Stomach (tissue), 4 donors: ENCODE results near the gene KLHL18.

Experiments used
- CTCF ChIP-seq, 7 experiments: fragments of 450-650 bp in 4 of 7; fragments of 200-600 bp in 3 of 7; sonication (generic) in 3 of 7; IDR thresholded peaks; one replicate each; pipeline ENCODE4 v1.5.1; 2016 to 2019; ENCODE audit warnings: antibody characterized with exemption in 7 of 7, control low read depth in 2 of 7, mild to moderate bottlenecking in 1 of 7
- POLR2AphosphoS5 ChIP-seq, 3 donors: sonication (generic); formaldehyde crosslinking; IDR thresholded peaks; one replicate each; pipeline ENCODE4 v1.6.1; 2016; ENCODE audit warnings: antibody characterized with exemption in 3 of 3

GRCh38 chr3:47291158-47291753 is 8.5 kb downstream of the KLHL18 start:
- TF ChIP-seq CTCF (IDR thresholded peaks at IDR 0.05) (no peak), POLR2AphosphoS5 (IDR thresholded peaks at IDR 0.05) (no peak)
